ENCODE data around the gene NSUN2.

The NSUN2 gene

DNA sequence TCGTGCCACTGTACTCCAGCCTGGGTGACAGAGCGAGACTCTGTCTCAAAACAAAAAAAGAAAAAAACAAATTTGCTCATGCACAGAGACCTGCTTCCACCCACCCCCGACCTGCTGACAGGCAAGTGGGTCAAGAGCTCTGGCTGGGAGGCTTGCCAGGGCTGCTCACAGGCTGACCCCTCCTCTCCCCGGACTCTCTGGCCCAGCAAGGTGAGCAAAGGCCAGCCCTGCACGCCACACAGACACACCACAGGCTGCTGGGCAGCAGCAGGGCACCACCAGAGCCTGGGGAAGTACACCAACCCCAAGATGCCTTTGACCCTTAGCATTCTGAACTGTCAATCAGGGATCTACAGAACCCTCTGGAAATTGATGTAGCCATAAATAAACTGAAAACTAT, 29.2 kb downstream of the NSUN2 start:
- no peak overlapping the region for H3K27ac Mint-ChIP-seq
- H3K4me3 Mint-ChIP-seq: no peak overlapping the region

DNA sequence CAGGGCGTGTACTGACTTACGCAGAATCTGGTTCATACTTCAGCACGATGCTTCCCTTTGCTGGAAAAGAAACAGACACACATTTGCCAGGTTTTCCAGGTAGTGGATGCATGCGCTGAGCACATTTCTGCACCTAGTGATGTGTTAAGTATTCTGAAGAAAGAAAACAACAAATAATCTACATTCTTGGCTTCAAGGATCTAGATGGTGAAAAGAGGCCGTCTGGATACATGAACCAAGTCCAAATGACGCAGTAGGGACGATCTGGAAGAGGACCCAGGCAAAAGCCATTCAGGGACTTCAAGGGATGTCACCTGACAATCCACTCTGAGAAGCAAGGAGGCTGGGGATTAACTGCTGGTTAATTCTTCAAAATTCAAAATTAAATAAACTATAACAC, 30.4 kb downstream of the NSUN2 start:
- Mint-ChIP-seq H3K4me3 (no peak overlapping the region), H3K27me3 (no peaks in the 10 kb centered on the region), H3K9me3 (no peaks in the 10 kb centered on the region), H3K27ac (no peak overlapping the region), H3K4me1 (no peaks in the 10 kb centered on the region), H3K36me3 (peaks cover 88% of the 10 kb centered on the region)
- no peak for ATAC-seq

More for the DNA sequence above, 29.2 kb downstream of the NSUN2 start:
- no peak for ATAC-seq
- H3K36me3 Mint-ChIP-seq: peaks cover 87% of the 10 kb centered on the region
- no peaks in the 10 kb centered on the region for H3K4me1 Mint-ChIP-seq
- no peaks in the 10 kb centered on the region for H3K27me3 Mint-ChIP-seq
- H3K9me3 Mint-ChIP-seq: no peaks in the 10 kb centered on the region

DNA sequence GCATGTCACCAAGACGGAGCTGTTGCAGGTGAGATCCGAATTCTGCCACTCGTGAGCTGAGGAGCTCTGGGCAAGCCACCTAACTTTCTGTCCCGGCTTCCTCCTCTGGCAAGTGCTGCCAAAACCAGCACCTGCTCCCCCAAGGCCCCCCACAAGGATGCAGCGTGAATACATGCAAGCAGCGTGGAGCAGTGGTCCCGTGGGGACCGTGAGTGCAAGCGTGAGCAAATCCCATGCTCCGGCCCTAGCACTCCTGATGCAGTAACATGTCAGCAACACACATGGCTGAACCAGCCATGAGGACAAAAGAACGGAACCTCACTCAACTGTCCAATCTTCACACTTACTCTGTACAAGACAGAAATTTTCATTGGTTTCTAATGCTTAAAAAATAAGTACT, 31.0 kb downstream of the NSUN2 start:
- Mint-ChIP-seq H3K4me1 (no peaks in the 10 kb centered on the region), H3K36me3 (peaks cover 88% of the 10 kb centered on the region), H3K27me3 (no peaks in the 10 kb centered on the region), H3K27ac (no peak overlapping the region), H3K9me3 (peaks cover 1% of the 10 kb centered on the region), H3K4me3 (no peak overlapping the region)
- no peak for ATAC-seq

DNA sequence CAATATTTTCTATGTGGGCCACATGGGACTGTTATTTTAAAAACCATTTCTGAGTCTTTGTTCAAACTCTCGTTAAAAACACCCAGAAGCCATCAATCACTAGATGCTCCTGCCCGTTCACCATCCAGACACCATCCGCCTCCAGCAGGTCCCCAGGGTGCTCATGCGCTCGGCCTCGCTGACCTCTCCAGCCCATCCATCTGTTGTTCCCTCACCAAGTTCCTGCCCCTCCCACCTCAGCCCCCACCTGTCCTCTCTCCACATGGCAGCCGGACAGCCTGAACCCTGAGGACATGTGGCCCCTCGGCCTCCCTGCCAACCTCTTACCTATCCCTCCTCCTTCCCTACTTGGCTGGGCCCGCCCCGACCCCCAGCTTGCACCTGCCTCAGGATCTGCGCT, 31.6 kb downstream of the NSUN2 start:
- Mint-ChIP-seq H3K36me3 (peaks cover 92% of the 10 kb centered on the region), H3K27me3 (no peaks in the 10 kb centered on the region), H3K4me1 (no peaks in the 10 kb centered on the region), H3K9me3 (peaks cover 2% of the 10 kb centered on the region), H3K4me3 (no peak overlapping the region), H3K27ac (no peak overlapping the region)
- no peak for ATAC-seq

DNA sequence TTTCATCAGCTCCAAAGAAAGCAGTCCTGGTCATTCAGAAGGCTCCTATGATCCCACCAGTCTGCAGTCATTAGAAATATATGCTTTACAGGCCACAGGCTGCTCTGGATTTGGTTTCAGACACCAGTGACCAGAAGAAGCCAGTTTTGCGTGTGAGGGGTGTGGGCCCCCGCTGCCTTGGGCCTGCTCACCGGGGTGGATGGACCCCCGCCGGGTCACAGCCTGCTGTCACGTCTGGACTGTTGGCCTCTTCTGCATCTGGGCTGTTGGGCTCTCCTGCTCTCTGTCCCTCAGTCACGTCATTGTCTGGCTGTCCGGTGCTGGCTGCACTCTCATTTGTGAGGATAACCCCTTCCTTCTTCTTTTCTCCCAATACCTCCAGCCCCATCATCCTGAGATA, 33.1 kb downstream of the NSUN2 start:
- Mint-ChIP-seq H3K4me3 (no peak overlapping the region), H3K27ac (no peak overlapping the region), H3K36me3 (peaks cover 86% of the 10 kb centered on the region), H3K4me1 (no peaks in the 10 kb centered on the region), H3K9me3 (peaks cover 3% of the 10 kb centered on the region), H3K27me3 (no peaks in the 10 kb centered on the region)
- no peak for ATAC-seq

DNA sequence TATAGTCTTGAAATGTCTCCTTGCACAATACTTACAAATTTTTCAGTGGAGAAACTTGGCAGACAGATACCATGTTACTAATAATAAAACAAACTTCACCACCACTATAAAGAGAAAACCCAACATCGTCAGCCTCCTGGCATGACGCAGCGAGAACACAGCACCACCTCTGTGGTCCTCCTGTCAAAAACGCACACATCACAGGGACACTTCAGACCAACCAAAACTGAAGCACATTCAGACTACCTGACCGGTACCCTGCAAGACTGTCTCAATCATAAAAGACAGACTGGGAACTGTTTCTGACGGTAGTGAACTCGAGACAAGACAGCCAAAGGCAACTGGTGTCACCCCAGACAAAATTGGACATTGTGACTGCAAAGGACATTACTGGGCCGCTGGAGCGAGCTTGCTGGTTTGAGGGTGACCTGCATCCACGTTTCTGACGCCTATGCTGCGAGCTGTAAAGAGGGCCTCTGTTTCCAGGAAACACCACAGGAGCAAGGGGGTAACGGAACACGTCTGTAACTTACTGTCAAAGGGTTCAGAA, 34.4 kb downstream of the NSUN2 start:
- H3K4me1 Mint-ChIP-seq: no peaks in the 10 kb centered on the region
- H3K9me3 Mint-ChIP-seq: peaks cover 5% of the 10 kb centered on the region
- no peak overlapping the region for H3K27ac Mint-ChIP-seq
- no peaks in the 10 kb centered on the region for H3K27me3 Mint-ChIP-seq
- H3K4me3 Mint-ChIP-seq: no peak overlapping the region
- no peak for ATAC-seq
- H3K36me3 Mint-ChIP-seq: peaks cover 77% of the 10 kb centered on the region

DNA sequence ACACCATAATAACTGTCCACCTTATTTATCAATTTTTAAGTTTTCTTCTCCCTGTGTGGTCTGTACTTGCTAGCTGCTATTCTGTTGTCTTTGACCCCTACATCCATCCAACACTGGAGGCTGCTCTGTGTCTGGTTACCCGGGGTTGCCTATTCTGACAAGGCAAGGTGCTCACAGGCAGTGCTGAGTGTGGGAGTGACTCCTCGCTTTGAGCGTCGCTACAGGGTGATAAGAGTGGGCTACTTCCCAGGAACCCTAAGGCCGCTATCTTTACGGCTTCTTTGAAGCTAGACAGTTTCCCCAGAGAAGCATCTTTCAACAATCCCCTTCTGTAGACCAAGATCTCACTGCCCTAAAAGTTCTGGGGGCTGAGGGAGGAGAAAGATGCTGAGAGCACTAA, 35.3 kb downstream of the NSUN2 start:
- peaks cover 5% of the 10 kb centered on the region for H3K9me3 Mint-ChIP-seq
- no peak for ATAC-seq
- H3K36me3 Mint-ChIP-seq: peaks cover 72% of the 10 kb centered on the region
- H3K27ac Mint-ChIP-seq: no peak overlapping the region
- no peaks in the 10 kb centered on the region for H3K4me1 Mint-ChIP-seq
- no peak overlapping the region for H3K4me3 Mint-ChIP-seq
- H3K27me3 Mint-ChIP-seq: no peaks in the 10 kb centered on the region

DNA sequence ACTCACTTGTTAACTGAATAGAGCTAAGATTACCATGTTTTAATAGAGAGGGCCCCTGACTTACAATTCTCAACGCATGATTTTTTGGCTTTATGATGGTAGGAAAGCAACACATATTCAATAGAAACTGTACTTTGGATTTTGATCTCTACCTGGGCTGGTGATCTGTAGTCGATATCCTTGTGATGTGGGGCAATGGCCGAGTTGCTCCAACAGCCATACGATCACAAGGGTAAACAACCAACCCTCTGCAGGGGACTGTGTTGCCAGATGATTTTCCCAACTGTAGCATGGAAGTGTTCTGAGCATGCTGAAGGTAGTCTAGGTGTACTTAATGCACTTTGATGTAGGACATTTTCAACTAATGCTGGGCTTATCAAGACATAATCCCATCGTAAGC, 36.5 kb downstream of the NSUN2 start:
- Mint-ChIP-seq H3K9me3 (peaks cover 8% of the 10 kb centered on the region), H3K27me3 (no peaks in the 10 kb centered on the region), H3K27ac (no peak overlapping the region), H3K4me1 (peaks cover 7% of the 10 kb centered on the region), H3K4me3 (no peak overlapping the region), H3K36me3 (peaks cover 60% of the 10 kb centered on the region)
- ATAC-seq: no peak

DNA sequence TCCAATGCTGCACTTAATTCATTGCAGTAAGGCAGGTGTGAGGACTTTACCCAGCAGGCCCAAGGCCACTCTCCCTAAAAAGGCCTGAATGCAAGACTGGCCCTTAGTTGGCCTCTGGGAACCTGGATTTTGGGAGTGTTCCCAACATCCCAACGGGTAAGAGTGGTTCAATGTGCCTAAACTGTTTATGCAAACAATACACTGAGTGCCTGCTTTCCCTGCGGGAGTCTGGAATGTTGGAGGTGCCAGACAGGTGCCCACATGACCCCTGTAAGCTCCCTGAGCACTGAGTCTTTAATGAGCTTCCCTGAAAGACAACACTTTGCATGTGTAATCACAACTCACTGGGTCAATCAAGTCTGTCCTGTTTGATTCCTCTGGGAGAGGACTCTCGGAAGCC, 37.4 kb downstream of the NSUN2 start:
- Mint-ChIP-seq H3K4me3 (no peak overlapping the region), H3K9me3 (peaks cover 8% of the 10 kb centered on the region), H3K4me1 (peaks cover 8% of the 10 kb centered on the region), H3K27ac (no peak overlapping the region), H3K27me3 (no peaks in the 10 kb centered on the region), H3K36me3 (peaks cover 50% of the 10 kb centered on the region)
- ATAC-seq: no peak

DNA sequence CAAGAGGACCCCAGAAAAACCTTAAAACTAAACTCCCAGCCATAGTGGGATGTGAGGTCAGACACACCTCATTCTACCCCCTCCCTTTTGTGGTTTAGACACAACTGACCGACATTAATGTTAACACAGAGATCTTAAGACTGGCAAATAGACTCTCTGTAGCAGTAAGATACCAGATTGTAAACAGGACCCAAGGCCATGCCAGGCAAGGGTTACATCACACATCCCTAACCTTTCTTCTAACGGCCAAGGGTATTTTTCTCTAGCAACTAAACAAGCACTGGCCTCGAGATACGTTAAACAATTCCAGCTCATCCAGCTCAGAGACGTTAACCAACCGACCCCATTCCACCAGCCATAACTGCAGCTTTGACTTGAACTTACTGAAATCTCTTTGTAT, 38.8 kb downstream of the NSUN2 start:
- peaks cover 8% of the 10 kb centered on the region for H3K9me3 Mint-ChIP-seq
- no peak overlapping the region for H3K27ac Mint-ChIP-seq
- no peak for ATAC-seq
- H3K27me3 Mint-ChIP-seq: peaks cover 10% of the 10 kb centered on the region
- peaks cover 8% of the 10 kb centered on the region for H3K4me1 Mint-ChIP-seq
- no peak overlapping the region for H3K4me3 Mint-ChIP-seq
- H3K36me3 Mint-ChIP-seq: peaks cover 41% of the 10 kb centered on the region

DNA sequence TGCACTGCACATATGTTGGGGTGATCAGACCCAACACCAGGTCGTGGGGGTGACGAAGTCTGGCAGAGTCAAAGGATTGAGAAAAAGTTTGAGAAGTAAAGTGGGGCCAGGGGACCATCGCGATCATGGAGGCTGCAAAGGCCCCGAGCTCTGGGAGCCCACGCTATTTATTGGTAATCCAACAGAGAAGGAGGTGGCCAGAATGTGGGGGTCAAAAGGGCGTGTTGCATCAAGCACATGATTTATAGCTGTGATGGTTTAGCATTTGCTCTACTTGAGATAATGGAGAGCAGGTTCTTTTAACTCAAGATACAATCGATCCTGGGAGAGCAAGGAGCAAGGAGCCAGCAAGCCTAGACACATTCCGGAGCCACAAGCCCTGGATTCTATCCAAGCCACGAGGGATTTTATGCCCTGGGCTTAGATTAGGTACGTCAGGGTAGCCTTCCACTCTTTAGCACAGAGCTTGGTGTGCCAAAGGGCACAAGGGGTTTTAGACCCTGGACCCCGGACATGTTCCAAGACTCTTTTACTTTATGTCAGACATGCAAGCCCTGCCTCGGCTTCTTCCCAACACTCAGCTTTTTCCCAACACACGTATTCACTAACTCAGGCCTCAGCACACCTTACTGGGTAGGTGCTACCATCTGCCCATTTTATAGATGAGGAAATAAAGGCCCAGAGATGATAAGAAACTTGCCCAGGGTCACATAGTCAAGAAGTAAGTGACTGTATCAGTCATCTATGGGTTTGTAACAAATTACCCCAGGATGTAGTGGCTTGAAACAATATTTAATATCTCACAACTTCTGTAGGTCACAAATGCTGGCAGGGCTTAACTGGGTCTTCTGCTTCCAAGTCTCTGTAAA, 39.5 kb downstream of the NSUN2 start:
- Mint-ChIP-seq H3K4me1 (peaks cover 8% of the 10 kb centered on the region), H3K9me3 (peaks cover 8% of the 10 kb centered on the region), H3K27me3 (peaks cover 10% of the 10 kb centered on the region), H3K27ac (no peak overlapping the region), H3K36me3 (peaks cover 34% of the 10 kb centered on the region), H3K4me3 (no peak overlapping the region)
- ATAC-seq: no peak

DNA sequence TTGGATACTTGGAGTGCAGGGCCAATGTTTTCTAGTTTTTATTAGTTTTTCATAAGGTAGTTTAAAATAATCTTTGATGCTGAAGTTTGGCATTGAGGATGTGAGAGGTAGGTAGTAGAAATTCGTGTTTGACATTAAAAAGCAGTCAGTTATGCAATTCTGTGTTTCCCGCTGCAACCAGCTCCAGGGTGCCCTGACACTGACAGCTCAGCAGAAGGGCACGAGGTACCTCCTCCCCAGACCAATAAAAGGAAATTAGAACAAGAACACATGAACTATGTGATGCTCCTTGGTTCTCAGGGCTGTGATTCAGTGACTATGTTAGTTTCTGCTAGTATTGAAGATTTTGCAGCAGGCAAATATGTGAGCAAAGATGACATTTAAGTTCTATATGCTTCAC, 40.2 kb downstream of the NSUN2 start:
- no peak overlapping the region for H3K4me3 Mint-ChIP-seq
- peaks cover 26% of the 10 kb centered on the region for H3K36me3 Mint-ChIP-seq
- peaks cover 10% of the 10 kb centered on the region for H3K27me3 Mint-ChIP-seq
- no peak for ATAC-seq
- no peak overlapping the region for H3K27ac Mint-ChIP-seq
- peaks cover 8% of the 10 kb centered on the region for H3K9me3 Mint-ChIP-seq
- H3K4me1 Mint-ChIP-seq: peaks cover 8% of the 10 kb centered on the region

DNA sequence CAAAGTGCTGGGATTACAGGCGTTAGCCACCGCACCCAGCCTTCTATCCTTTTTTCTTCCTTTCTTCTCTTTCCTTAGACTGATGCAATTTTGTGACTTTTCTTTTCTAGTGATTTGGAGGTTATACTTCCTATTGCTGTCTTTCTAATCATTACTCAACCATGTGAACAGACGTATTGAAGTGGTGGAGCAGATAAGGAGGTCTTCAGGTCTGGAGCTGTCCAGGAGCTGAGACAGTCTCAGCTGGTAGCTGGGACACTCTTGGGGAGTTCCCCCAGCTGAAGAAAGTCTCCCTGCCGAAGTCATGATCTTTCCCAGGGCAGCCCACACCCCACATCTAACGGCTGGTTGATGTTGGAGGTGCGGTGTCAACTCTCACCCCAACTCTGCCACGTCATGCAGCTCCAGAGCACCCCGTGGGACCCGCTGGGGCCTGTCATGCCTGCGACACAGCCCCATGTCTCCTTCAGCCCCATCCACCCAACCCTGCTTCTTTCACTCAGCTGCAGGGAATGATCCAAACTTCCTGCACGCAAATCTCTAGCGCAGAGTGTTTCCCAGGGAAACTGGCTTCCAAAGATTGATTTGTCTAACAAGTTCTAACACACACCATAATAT, 41.1 kb downstream of the NSUN2 start:
- Mint-ChIP-seq H3K27me3 (peaks cover 10% of the 10 kb centered on the region), H3K4me1 (peaks cover 8% of the 10 kb centered on the region), H3K9me3 (peaks cover 7% of the 10 kb centered on the region), H3K4me3 (no peak overlapping the region), H3K27ac (no peak overlapping the region), H3K36me3 (peaks cover 18% of the 10 kb centered on the region)
- no peak for ATAC-seq

DNA sequence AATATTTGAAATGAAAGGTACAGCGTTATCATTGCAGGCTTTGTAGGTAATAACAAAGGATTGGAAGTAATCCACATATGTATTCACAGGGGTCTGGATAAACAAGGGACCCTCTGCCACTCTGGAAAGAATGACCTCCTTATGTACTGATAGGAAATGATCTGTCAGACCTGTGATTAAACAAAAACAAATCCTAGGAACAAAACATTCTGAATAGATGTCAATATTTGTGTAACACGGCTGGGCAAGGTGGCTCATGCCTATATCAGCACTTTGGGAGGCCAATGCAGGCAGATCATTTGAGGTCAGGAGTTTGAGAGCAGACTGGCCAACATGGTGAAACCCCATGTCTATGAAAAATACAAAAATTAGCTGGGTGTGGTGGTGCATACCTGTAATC, 42.3 kb downstream of the NSUN2 start:
- Mint-ChIP-seq H3K27me3 (peaks cover 22% of the 10 kb centered on the region), H3K9me3 (peaks cover 7% of the 10 kb centered on the region), H3K4me1 (peaks cover 8% of the 10 kb centered on the region), H3K4me3 (no peak overlapping the region), H3K27ac (no peak overlapping the region), H3K36me3 (peaks cover 6% of the 10 kb centered on the region)
- no peak for ATAC-seq

DNA sequence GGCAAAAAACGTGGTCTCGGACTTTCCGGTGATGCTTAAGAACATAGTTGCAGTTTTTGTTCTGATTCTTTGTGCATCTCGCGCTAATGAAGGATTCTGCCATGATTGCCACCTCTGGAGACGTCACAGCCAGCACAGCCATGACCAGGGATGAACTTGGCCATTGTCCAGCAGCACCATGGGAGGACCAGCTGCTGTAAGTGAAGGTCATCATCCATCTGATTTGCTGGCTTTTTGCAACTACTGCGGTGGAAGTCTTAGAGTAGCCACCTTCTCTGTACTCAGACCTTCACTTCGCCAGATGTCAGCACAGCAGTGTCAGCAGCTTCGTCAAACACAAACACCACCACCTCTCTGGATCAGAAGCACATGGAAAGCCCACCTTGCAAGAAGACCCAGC, 45.7 kb downstream of the NSUN2 start:
- H3K36me3 Mint-ChIP-seq: no peaks in the 10 kb centered on the region
- no peak overlapping the region for H3K27ac Mint-ChIP-seq
- ATAC-seq: no peak
- peaks cover 14% of the 10 kb centered on the region for H3K4me1 Mint-ChIP-seq
- H3K4me3 Mint-ChIP-seq: no peak overlapping the region
- H3K27me3 Mint-ChIP-seq: peaks cover 51% of the 10 kb centered on the region
- peaks cover 4% of the 10 kb centered on the region for H3K9me3 Mint-ChIP-seq

DNA sequence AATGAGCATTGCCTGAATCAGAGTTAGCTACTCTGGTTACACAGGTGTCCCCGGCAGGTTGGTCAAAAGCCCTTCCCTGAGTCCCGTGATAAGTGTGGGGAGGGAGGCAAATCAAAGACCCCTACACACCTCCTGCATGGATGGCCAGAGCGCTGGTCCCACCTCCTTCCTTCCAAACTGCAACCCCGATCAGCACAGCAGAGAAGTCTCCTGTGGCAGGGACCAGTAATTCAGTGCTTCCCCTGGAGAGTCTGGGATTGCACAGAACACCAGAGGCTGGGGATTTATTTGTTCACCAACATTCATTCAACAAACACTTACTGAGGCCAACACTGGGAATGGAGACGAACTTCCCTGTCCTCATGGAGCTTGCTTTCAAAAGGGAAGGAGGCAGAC, 46.2 kb downstream of the NSUN2 start:
- peaks cover 56% of the 10 kb centered on the region for H3K27me3 Mint-ChIP-seq
- H3K4me3 Mint-ChIP-seq: no peak overlapping the region
- H3K9me3 Mint-ChIP-seq: peaks cover 2% of the 10 kb centered on the region
- ATAC-seq: no peak
- H3K27ac Mint-ChIP-seq: no peak overlapping the region
- H3K36me3 Mint-ChIP-seq: no peaks in the 10 kb centered on the region
- peaks cover 10% of the 10 kb centered on the region for H3K4me1 Mint-ChIP-seq
